ENCODE results near the gene ITLN2. TPM values are rescaled to one million over a fixed set of nuclear protein-coding genes. Genes with fewer than 3 reads are reported as not detected.

The ITLN2 gene
- total and polyA plus RNA-seq, 2 of the 8 experiments (the other 6 are each of a cell fraction or from before 2014, with no cell fraction given): 4.7 to 6.3 TPM

DNA sequence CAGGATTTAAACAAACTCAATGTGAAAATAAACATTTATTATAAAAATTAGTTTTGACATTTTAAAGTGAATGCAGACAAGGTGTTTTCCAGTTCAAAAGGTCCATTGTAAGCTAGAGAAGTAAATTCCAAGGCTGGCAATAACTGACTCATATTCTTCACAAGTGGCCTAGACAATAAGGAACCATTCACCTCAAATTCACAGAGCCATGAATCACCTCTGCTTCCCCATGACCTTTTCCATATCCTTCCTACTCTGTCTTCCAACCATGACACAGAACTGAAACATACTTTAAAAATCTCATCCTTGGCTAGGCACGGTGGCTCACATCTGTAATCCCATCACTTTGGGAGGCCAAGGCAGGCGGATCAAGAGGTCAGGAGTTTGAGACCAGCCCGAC lies 41.6 kb upstream of the ITLN2 start:
- no peaks in the 10 kb centered on the region for H3K27me3 ChIP-seq (replicated peaks in 1 of 4; ENCODE audit: control insufficient read depth in 3 of 4, extremely low read depth in 1 of 4, insufficient read depth in 3 of 4, low read length in 3 of 4)
- no peak overlapping the region for H3K4me3 ChIP-seq (ENCODE audit: extremely low read depth in 1 of 4, insufficient read depth in 2 of 4, low read depth in 3 of 4, low read length in 4 of 4)
- no peaks in the 10 kb centered on the region for H3K9me3 ChIP-seq (ENCODE audit: insufficient read depth in 2 of 2, low read depth in 1 of 2, low read length in 1 of 2)
- ChIA-PET CTCF (ENCODE audit: partially characterized antibody) (interaction anchor here (1.3 to 5.1 kb wide), 10 partner anchors 9 to 145 kb away, joined by 3 to 58 read pairs (median 10); partner anchors contain the start of genes F11R, KLHDC9, TSTD1 and USF1), POLR2A (ENCODE audit: partially characterized antibody) (interaction anchor here (1.1 to 3.8 kb wide), 3 partner anchors 11 to 49 kb away, joined by 3 to 16 read pairs (median 11); partner anchors contain the start of genes F11R and USF1)
- TF ChIP-seq MAFK (IDR thresholded peaks at IDR 0.05; ENCODE audit: low read depth, low read length) (no peak), ASH2L (IDR thresholded peaks at IDR 0.05; ENCODE audit: low read length) (no peak), EZH2 (IDR thresholded peaks at IDR 0.05; ENCODE audit: low read depth, low read length, severe bottlenecking) (no peak), PHF8 (conservative IDR thresholded peaks at IDR 0.05; ENCODE audit: low read depth, low read length) (no peak), SUZ12 (IDR thresholded peaks at IDR 0.05; ENCODE audit: low read length) (no peak), KDM4A (IDR thresholded peaks at IDR 0.05; ENCODE audit: low read depth, low read length, severe bottlenecking) (no peak), NANOG (IDR thresholded peaks at IDR 0.05; ENCODE audit: insufficient read depth, low read depth, low read length, poor library complexity, severe bottlenecking) (no peak), CREB1 (IDR thresholded peaks at IDR 0.05) (no peak), KDM5A (IDR thresholded peaks at IDR 0.05; ENCODE audit: low read length) (no peak), POLR2AphosphoS5 (IDR thresholded peaks at IDR 0.05; ENCODE audit: low read depth, low read length) (no peak), BRCA1 (IDR thresholded peaks at IDR 0.05; ENCODE audit: low read depth, low read length) (no peak), HDAC2 (IDR thresholded peaks at IDR 0.05; ENCODE audit: borderline replicate concordance in 1 of 2, low read depth in 2 of 2, low read length in 2 of 2) (no peak)
- TF ChIP-seq, protein P1, sequence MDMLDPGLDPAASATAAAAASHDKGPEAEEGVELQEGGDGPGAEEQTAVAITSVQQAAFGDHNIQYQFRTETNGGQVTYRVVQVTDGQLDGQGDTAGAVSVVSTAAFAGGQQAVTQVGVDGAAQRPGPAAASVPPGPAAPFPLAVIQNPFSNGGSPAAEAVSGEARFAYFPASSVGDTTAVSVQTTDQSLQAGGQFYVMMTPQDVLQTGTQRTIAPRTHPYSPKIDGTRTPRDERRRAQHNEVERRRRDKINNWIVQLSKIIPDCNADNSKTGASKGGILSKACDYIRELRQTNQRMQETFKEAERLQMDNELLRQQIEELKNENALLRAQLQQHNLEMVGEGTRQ (IDR thresholded peaks at IDR 0.05; ENCODE audit: low read length): no peak
- H3K79me1 ChIP-seq (ENCODE audit: low read depth, low read length): peaks cover 4% of the 10 kb centered on the region
- no peak overlapping the region for H3K23ac ChIP-seq (ENCODE audit: insufficient read length)
- H2BK20ac ChIP-seq (ENCODE audit: low read length): no peak overlapping the region
- no peak overlapping the region for H2BK12ac ChIP-seq (ENCODE audit: low read depth, low read length)
- no peak overlapping the region for H2BK5ac ChIP-seq (ENCODE audit: low read depth, low read length)
- FAIRE-seq (no peak), DNase-seq (ENCODE audit: low read depth in 1 of 2, low spot score in 2 of 2) (no peak)
- WGBS, 2 experiments (ENCODE audit: extremely low coverage in 1 of 2, insufficient coverage in 1 of 2, insufficient read length in 1 of 2, insufficient replicate concordance in 2 of 2, low coverage in 1 of 2, low lambda C conversion rate in 2 of 2, missing lambda C conversion rate in 1 of 2): 91% methylated on average over 3 of the region's 3 CpGs; no CpG with 5 or more reads in 1 of the 2 experiments
- no peak overlapping the region for H3K27ac ChIP-seq (ENCODE audit: low read depth, low read length)
- peaks cover 0 to 3% (median 0%) of the 10 kb centered on the region in 4 experiments; a peak in 1 of 7 replicates for H3K4me1 ChIP-seq (replicated peaks in 1 of 4; ENCODE audit: control insufficient read depth in 3 of 4, insufficient read depth in 4 of 4, low read length in 3 of 4)
- no peaks in the 10 kb centered on the region for H3K23me2 ChIP-seq (ENCODE audit: low read depth, low read length)
- no peak overlapping the region for H4K91ac ChIP-seq (replicated peaks; ENCODE audit: insufficient read length, low read length)
- no peak overlapping the region for H2AK5ac ChIP-seq (ENCODE audit: low read depth, low read length)
- H4K5ac ChIP-seq (ENCODE audit: insufficient read length, low read depth, low read length): no peak overlapping the region
- H2BK15ac ChIP-seq (ENCODE audit: low read length): no peak overlapping the region
- no peak overlapping the region for H2AFZ ChIP-seq (ENCODE audit: low read length)
- no peak overlapping the region for H3K4me2 ChIP-seq (ENCODE audit: insufficient read depth in 1 of 2, low read depth in 2 of 2, low read length in 2 of 2)
- no peak overlapping the region for H3K56ac ChIP-seq (replicated peaks; ENCODE audit: insufficient read length, low read depth, low read length)
- peaks cover 33 to 51% (median 37%) of the 10 kb centered on the region in 4 experiments for H3K36me3 ChIP-seq (ENCODE audit: control insufficient read depth in 2 of 4, insufficient read depth in 4 of 4, low read length in 3 of 4)
- H3K18ac ChIP-seq (ENCODE audit: extremely low read depth, low read length): no peak overlapping the region
- H3K79me2 ChIP-seq (ENCODE audit: control insufficient read depth in 1 of 2, insufficient read depth in 2 of 2, low read length in 2 of 2): peaks cover 0 to under 1% of the 10 kb centered on the region in 2 experiments; a peak in 1 of 4 replicates
- no peak overlapping the region for H3K4ac ChIP-seq (replicated peaks; ENCODE audit: insufficient read length, low read depth, low read length)
- H3K9ac ChIP-seq (replicated peaks in 1 of 4; ENCODE audit: extremely low read depth in 1 of 4, low read depth in 3 of 4, low read length in 3 of 4): no peak overlapping the region
- no peak overlapping the region for H3K14ac ChIP-seq (ENCODE audit: insufficient read length)
- H2BK120ac ChIP-seq (replicated peaks; ENCODE audit: low read depth, low read length): no peak overlapping the region
- H4K20me1 ChIP-seq (replicated peaks in 1 of 2; ENCODE audit: control insufficient read depth in 1 of 2, insufficient read depth in 2 of 2, low read length in 2 of 2): peaks cover 0 to 14% of the 10 kb centered on the region in 2 experiments
- no peak overlapping the region for H4K8ac ChIP-seq (ENCODE audit: extremely low read depth, insufficient read depth, low read length)

Data from H1 (cell line).